PC-9 (cell line): ENCODE results near the gene LGR6. TPM values are rescaled to one million over a fixed set of nuclear protein-coding genes. Genes with fewer than 3 reads are reported as not detected.

Experiments
- BruUV-seq: library from RNA; stranded (reverse); fragments of 400-500 nt; replicated peaks from 2 replicates; lab custom pipeline; 2021; lab: Mats Ljungman, UMichigan
- CTCF ChIA-PET: fragments of 300-600 bp; sonication (Branson Sonifier 250); formaldehyde crosslinking; loops from one replicate; lab custom pipeline; 2022; ENCODE audit warnings: antibody characterized with exemption; lab: Charles Lee
- POLR2A ChIA-PET: fragments of 300-600 bp; sonication (Branson Sonifier 250); formaldehyde crosslinking; loops from one replicate; lab custom pipeline; 2022; ENCODE audit warnings: antibody characterized with exemption; ENCODE audit not compliant: unreplicated experiment; lab: Charles Lee
- DNase-seq, 2 experiments: peaks; one replicate each; pipeline versions ENCODE4 v3.0.0 to v3.0.0-alpha.2; 2015 to 2022; ENCODE audit warnings: mixed read lengths in 1 of 2
- H2AFZ ChIP-seq: fragments of 200-600 bp; sonication (generic); 2 replicates; pipeline ENCODE4 v1.8.1; 2017; ENCODE audit warnings: antibody characterized with exemption
- H3F3A ChIP-seq: fragments of 200-600 bp; sonication (generic); 2 replicates; pipeline ENCODE4 v1.8.1; 2017; ENCODE audit warnings: antibody characterized with exemption, mild to moderate bottlenecking, low read depth; ENCODE audit not compliant: insufficient read depth
- H3K27ac ChIP-seq: fragments of 200-600 bp; sonication (generic); 2 replicates; pipeline ENCODE4 v1.6.1; 2016; ENCODE audit warnings: mixed run types
- H3K27me3 ChIP-seq: fragments of 200-600 bp; sonication (generic); 2 replicates; pipeline ENCODE4 v1.6.1; 2016; ENCODE audit warnings: low read depth, mixed run types; ENCODE audit not compliant: insufficient read depth
- H3K36me3 ChIP-seq: fragments of 200-600 bp; sonication (generic); 2 replicates; pipeline ENCODE4 v1.6.1; 2016; ENCODE audit warnings: low read depth, mixed run types
- H3K4me1 ChIP-seq: fragments of 200-600 bp; sonication (generic); replicated peaks from 2 replicates; pipeline ENCODE4 v1.6.1; 2016; ENCODE audit warnings: mixed run types; ENCODE audit not compliant: insufficient read depth
- H3K4me2 ChIP-seq: fragments of 200-600 bp; sonication (generic); 2 replicates; pipeline ENCODE4 v1.6.1; 2017; ENCODE audit warnings: mixed run types
- H3K4me3 ChIP-seq: fragments of 200-600 bp; sonication (generic); 2 replicates; pipeline ENCODE4 v1.6.1; 2016; ENCODE audit warnings: mixed run types
- H3K79me2 ChIP-seq: fragments of 200-600 bp; sonication (generic); 2 replicates; pipeline ENCODE4 v1.6.1; 2017; ENCODE audit warnings: low read depth, mixed run types
- H3K9me2 ChIP-seq: fragments of 200-600 bp; sonication (generic); 2 replicates; pipeline ENCODE4 v1.8.1; 2017; ENCODE audit warnings: mild to moderate bottlenecking; ENCODE audit not compliant: insufficient read depth
- H3K9me3 ChIP-seq: fragments of 200-600 bp; sonication (generic); 2 replicates; pipeline ENCODE4 v1.8.1; 2016; ENCODE audit warnings: low read depth; ENCODE audit not compliant: insufficient read depth
- H4K20me1 ChIP-seq: fragments of 200-600 bp; sonication (generic); 2 replicates; pipeline ENCODE4 v1.8.1; 2017; ENCODE audit not compliant: insufficient read depth
- EZH2 ChIP-seq: fragments of 200-600 bp; sonication (generic); IDR thresholded peaks from 2 replicates; pipeline ENCODE4 v1.8.0; 2017; ENCODE audit warnings: antibody characterized with exemption, low read depth
- intact Hi-C: fragments of 100-400 bp; cut with micrococcal nuclease; formaldehyde crosslinking; loops from one replicate; pipeline ENCODE4 v1.10.0; 2022; ENCODE audit not compliant: unreplicated experiment
- total RNA-seq: library from RNA; stranded (reverse); gene quantifications from 2 replicates; pipeline ENCODE4 v1.2.3, GENCODE V29; 2021
- TF ChIP-seq, protein P1 (sequence below): fragments of 200-600 bp; sonication (generic); conservative IDR thresholded peaks from 2 replicates; pipeline ENCODE4 v1.6.1; 2017; ENCODE audit warnings: mixed run types, antibody characterized with exemption, mild to moderate bottlenecking, moderate library complexity

Gene LGR6
- total RNA-seq, 1 experiment from 2014 or later = 5.6 TPM

DNA sequence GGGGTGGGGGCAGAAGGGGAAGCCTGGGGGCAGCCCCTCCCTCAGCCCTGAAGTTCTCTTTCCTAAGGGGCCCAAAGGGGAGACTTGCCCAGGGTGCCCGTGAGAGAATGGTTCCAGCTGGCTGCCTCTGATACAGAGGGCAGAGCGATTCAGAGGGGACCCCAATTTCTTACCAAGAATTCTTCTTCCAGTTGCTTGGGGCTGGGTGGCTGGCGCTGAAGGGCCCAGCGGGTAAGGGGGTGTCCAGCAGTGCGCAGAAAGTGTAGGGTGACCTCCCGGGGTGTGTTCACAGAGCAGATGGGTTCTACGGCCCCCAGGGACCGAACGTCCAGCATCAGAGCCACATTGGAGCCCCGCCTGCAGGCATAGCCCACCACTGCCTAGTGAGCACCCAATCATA, 35.7 kb upstream of the LGR6 start:
- Histone ChIP-seq H3K4me3 (no peak overlapping the region), H3K4me2 (no peak overlapping the region), H3F3A (peaks cover 10% of the 10 kb centered on the region), H3K27me3 (no peaks in the 10 kb centered on the region), H3K27ac (no peak overlapping the region), H3K9me3 (no peaks in the 10 kb centered on the region), H4K20me1 (no peaks in the 10 kb centered on the region), H2AFZ (no peak overlapping the region), H3K79me2 (no peaks in the 10 kb centered on the region), H3K4me1 (peaks cover 12% of the 10 kb centered on the region), H3K36me3 (no peaks in the 10 kb centered on the region), H3K9me2 (no peaks in the 10 kb centered on the region)
- no TSS peak for BruUV-seq
- ChIA-PET CTCF (no interaction called here), POLR2A (no interaction called here)
- DNase-seq = no peak
- intact Hi-C loops = no loop called here
- TF ChIP-seq, protein P1, sequence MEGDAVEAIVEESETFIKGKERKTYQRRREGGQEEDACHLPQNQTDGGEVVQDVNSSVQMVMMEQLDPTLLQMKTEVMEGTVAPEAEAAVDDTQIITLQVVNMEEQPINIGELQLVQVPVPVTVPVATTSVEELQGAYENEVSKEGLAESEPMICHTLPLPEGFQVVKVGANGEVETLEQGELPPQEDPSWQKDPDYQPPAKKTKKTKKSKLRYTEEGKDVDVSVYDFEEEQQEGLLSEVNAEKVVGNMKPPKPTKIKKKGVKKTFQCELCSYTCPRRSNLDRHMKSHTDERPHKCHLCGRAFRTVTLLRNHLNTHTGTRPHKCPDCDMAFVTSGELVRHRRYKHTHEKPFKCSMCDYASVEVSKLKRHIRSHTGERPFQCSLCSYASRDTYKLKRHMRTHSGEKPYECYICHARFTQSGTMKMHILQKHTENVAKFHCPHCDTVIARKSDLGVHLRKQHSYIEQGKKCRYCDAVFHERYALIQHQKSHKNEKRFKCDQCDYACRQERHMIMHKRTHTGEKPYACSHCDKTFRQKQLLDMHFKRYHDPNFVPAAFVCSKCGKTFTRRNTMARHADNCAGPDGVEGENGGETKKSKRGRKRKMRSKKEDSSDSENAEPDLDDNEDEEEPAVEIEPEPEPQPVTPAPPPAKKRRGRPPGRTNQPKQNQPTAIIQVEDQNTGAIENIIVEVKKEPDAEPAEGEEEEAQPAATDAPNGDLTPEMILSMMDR = no peak
- TF ChIP-seq EZH2 = no peak

DNA sequence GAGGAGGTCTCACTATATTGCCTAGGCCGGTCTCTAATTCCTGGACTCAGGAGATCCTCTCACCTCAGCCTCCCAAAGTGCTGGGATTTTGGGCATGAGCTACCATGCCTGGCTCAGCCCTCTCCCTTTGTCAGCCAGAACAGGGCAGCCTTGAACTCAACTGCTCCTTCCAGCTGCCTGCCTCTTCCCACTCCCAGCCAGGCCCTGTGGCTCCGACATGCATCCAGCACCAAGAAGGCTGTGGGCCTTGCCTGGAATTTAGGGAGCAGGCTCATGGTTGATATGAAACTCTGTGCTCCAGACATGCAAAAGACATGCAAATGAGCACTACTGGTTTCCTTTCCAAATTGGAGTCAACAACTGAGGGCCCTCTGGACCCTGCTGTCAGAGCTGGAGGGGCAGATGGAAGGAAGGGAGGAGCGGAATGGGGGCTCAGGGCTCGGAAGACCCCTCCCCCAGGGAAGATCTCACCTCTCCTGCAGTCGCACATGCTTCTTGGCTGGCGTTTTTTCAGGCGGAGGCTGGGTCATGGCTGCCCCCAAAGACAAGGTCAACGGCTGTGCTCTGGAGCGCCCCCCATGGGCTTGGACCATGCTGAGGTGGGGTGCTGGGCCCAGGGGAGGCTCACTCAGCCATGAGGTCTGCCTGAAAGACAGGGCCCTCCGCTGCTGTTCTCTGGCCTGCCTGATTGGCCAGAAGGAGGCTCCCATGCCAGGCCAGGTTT, 34.6 kb upstream of the LGR6 start:
- CTCF ChIA-PET = interaction anchor here (0.5 to 0.6 kb wide), 2 partner anchors 415 to 549 kb away, joined by 3 to 7 read pairs; no protein-coding TSS in a partner anchor
- H3K79me2 ChIP-seq = no peaks in the 10 kb centered on the region
- H3K27ac ChIP-seq = no peak overlapping the region
- no peak for DNase-seq
- intact Hi-C loops = no loop called here
- H3K4me3 ChIP-seq = no peak overlapping the region
- H4K20me1 ChIP-seq = no peaks in the 10 kb centered on the region
- H3K9me2 ChIP-seq = no peaks in the 10 kb centered on the region
- peaks cover 12% of the 10 kb centered on the region for H3K4me1 ChIP-seq
- H3K36me3 ChIP-seq = no peaks in the 10 kb centered on the region
- H3K9me3 ChIP-seq = no peaks in the 10 kb centered on the region
- no peaks in the 10 kb centered on the region for H3K27me3 ChIP-seq
- no TSS peak for BruUV-seq
- no peak overlapping the region for H3K4me2 ChIP-seq
- peaks cover 10% of the 10 kb centered on the region for H3F3A ChIP-seq
- no peak overlapping the region for H2AFZ ChIP-seq
- TF ChIP-seq, protein P1 = no peak
- no peak for TF ChIP-seq EZH2
- POLR2A ChIA-PET = no interaction called here

DNA sequence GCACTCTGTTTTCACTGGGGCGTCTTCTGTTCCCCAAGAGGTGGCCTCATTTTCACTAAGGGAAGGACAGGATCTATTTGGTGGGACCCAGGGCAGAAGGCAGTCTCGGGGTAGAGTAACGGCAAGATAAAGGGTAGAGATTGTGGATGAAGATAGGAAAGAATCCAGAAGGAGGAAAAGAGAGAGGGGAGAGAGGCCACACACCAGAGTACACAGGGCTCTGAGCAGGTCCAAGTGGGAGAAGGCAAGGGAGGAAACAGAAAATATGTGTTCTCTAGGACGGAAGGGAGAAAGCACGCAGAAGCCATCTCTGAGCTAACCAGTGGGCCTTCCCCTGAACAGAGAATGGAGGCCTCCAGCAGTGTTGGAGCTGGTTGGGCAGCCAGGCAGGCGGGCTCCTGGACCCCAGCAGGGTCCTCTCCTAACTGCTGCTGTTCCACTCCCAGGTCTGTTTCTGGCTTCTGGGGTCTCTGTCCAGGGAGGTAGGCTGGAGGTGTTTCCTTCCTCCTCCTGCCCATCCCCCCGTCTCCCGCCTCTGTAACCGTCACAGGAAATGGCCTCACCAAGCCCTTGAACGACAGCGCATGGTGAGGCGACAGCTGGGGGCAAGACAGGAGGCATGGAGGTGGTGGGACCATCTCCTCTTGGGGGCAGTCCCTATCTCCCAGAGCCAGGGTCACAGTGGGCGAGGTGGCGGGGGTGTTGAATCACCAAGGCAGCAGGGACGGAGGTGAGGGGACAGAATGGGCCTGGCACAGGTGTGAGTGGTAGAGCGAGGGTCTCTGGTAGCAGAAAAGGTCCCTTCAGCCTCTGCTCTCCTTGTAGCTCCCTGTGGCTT, 33.8 kb upstream of the LGR6 start:
- peaks cover 10% of the 10 kb centered on the region for H3F3A ChIP-seq
- no peak overlapping the region for H2AFZ ChIP-seq
- no peaks in the 10 kb centered on the region for H4K20me1 ChIP-seq
- no peak overlapping the region for H3K27ac ChIP-seq
- no peak overlapping the region for H3K4me2 ChIP-seq
- no peak for DNase-seq
- no peaks in the 10 kb centered on the region for H3K9me3 ChIP-seq
- POLR2A ChIA-PET = no interaction called here
- CTCF ChIA-PET = no interaction called here
- no peaks in the 10 kb centered on the region for H3K9me2 ChIP-seq
- TF ChIP-seq, protein P1 = no peak
- no peak for TF ChIP-seq EZH2
- no peaks in the 10 kb centered on the region for H3K36me3 ChIP-seq
- peaks cover 9% of the 10 kb centered on the region for H3K4me1 ChIP-seq
- H3K27me3 ChIP-seq = no peaks in the 10 kb centered on the region
- intact Hi-C loops = no loop called here
- H3K79me2 ChIP-seq = no peaks in the 10 kb centered on the region
- no peak overlapping the region for H3K4me3 ChIP-seq
- BruUV-seq = no TSS peak
